Loucy (cell line): ENCODE measurements around the gene ATG7.

ENCODE experiments used
- EZH2phosphoT487 ChIP-seq: fragments of 200-600 bp; IDR thresholded peaks from 2 replicates; pipeline ENCODE4 v1.6.1; 2018; ENCODE audit warnings: antibody characterized with exemption, mild to moderate bottlenecking, moderate library complexity, borderline replicate concordance
- TF ChIP-seq, protein P1 (sequence below): fragments of 200-600 bp; sonication (generic); conservative IDR thresholded peaks from 2 replicates; pipeline ENCODE4 v1.5.1; 2014; ENCODE audit warnings: mild to moderate bottlenecking, antibody characterized with exemption, low read length

DNA sequence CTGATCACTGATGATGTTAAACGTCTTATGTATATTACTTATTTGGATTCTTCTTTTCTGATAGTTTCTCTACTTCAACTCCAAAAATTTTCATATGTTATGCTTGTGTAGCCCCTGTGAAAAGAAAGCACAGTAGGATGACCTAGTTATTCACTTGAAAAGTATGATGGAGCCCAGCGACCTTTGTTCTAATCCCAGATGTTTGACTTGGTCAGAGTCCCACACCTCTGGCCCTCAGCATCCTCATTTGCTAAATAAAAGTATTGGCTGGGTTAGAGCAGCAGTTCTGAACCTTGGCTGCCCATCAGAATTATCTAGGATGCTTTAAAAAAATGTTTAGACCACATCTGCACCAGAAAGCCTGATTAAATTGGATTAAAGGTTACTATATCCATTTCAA, 173.7 kb downstream of the ATG7 start:
- TF ChIP-seq, protein P1, sequence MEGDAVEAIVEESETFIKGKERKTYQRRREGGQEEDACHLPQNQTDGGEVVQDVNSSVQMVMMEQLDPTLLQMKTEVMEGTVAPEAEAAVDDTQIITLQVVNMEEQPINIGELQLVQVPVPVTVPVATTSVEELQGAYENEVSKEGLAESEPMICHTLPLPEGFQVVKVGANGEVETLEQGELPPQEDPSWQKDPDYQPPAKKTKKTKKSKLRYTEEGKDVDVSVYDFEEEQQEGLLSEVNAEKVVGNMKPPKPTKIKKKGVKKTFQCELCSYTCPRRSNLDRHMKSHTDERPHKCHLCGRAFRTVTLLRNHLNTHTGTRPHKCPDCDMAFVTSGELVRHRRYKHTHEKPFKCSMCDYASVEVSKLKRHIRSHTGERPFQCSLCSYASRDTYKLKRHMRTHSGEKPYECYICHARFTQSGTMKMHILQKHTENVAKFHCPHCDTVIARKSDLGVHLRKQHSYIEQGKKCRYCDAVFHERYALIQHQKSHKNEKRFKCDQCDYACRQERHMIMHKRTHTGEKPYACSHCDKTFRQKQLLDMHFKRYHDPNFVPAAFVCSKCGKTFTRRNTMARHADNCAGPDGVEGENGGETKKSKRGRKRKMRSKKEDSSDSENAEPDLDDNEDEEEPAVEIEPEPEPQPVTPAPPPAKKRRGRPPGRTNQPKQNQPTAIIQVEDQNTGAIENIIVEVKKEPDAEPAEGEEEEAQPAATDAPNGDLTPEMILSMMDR: no peak
- no peak for TF ChIP-seq EZH2phosphoT487
